OCI-LY1 (cell line): ENCODE results near the gene ZNF541.

ENCODE experiments used
- H2AFZ ChIP-seq: fragments of 200-600 bp; sonication (generic), shearing (Covaris generic); 2 replicates; pipeline ENCODE4 v1.6.0; 2014; ENCODE audit warnings: antibody characterized with exemption, mild to moderate bottlenecking, low read length
- H3F3A ChIP-seq: fragments of 200-600 bp; sonication (generic), shearing (Covaris generic); 2 replicates; pipeline ENCODE4 v1.6.0; 2014; ENCODE audit warnings: mild to moderate bottlenecking, antibody characterized with exemption, low read length, moderate library complexity; ENCODE audit not compliant: insufficient read depth
- H3K27ac ChIP-seq: fragments of 200-600 bp; sonication (generic); 2 replicates; pipeline ENCODE4 v1.5.1; 2014; ENCODE audit warnings: low read length, mixed run types, mild to moderate bottlenecking, low read depth; ENCODE audit not compliant: poor library complexity, severe bottlenecking
- H3K27me3 ChIP-seq: fragments of 200-600 bp; sonication (generic); 2 replicates; pipeline ENCODE4 v1.6.0; 2014; ENCODE audit warnings: antibody characterized with exemption, mild to moderate bottlenecking, low read length, moderate library complexity; ENCODE audit not compliant: insufficient read depth
- H3K36me3 ChIP-seq: fragments of 200-600 bp; sonication (generic); 2 replicates; pipeline ENCODE4 v1.6.1; 2014; ENCODE audit warnings: mild to moderate bottlenecking, antibody characterized with exemption, low read length, moderate library complexity, mixed read lengths; ENCODE audit not compliant: insufficient read depth
- H3K4me1 ChIP-seq: fragments of 200-600 bp; sonication (generic); 2 replicates; pipeline ENCODE4 v1.5.1; 2014; ENCODE audit warnings: mild to moderate bottlenecking, low read length, moderate library complexity; ENCODE audit not compliant: insufficient read depth, severe bottlenecking
- H3K4me2 ChIP-seq: fragments of 200-600 bp; sonication (generic), shearing (Covaris generic); 2 replicates; pipeline ENCODE4 v1.6.1; 2014; ENCODE audit warnings: low read length
- H3K4me3 ChIP-seq: fragments of 200-600 bp; sonication (generic); 2 replicates; pipeline ENCODE4 v1.5.1; 2014; ENCODE audit warnings: low read length, low read depth, mild to moderate bottlenecking, mixed read lengths; ENCODE audit not compliant: poor library complexity, severe bottlenecking
- H3K79me2 ChIP-seq: fragments of 200-600 bp; shearing (Covaris generic); 2 replicates; pipeline ENCODE4 v1.6.1; 2016; ENCODE audit warnings: mixed run types, low read length, mixed read lengths; ENCODE audit not compliant: insufficient read depth
- H3K9ac ChIP-seq: fragments of 200-600 bp; sonication (generic), shearing (Covaris generic); 2 replicates; pipeline ENCODE4 v1.6.1; 2014; ENCODE audit warnings: mild to moderate bottlenecking, low read length, mixed read lengths
- H3K9me2 ChIP-seq: fragments of 200-600 bp; sonication (generic), shearing (Covaris generic); 2 replicates; pipeline ENCODE4 v1.6.1; 2014; ENCODE audit warnings: low read depth, mild to moderate bottlenecking, low read length, mixed read lengths
- H3K9me3 ChIP-seq: fragments of 200-600 bp; shearing (Covaris generic); 2 replicates; pipeline ENCODE4 v1.6.1; 2014; ENCODE audit warnings: low read length, mixed read lengths
- H4K20me1 ChIP-seq: fragments of 200-600 bp; sonication (generic), shearing (Covaris generic); 2 replicates; pipeline ENCODE4 v1.6.0; 2016; ENCODE audit warnings: mild to moderate bottlenecking, low read length; ENCODE audit not compliant: insufficient read depth
- CTCF ChIP-seq: fragments of 200-600 bp; sonication (generic), shearing (Covaris generic); IDR thresholded peaks from 2 replicates; pipeline ENCODE4 v1.5.1; 2017; ENCODE audit warnings: mild to moderate bottlenecking, antibody characterized with exemption, low read length, moderate library complexity, mixed read lengths
- EZH2 ChIP-seq: fragments of 200-600 bp; sonication (generic), shearing (Covaris generic); IDR thresholded peaks from 2 replicates; pipeline ENCODE4 v1.8.0; 2017; ENCODE audit warnings: borderline replicate concordance, mixed run types, mild to moderate bottlenecking, antibody characterized with exemption, low read length, moderate library complexity, mixed read lengths

ZNF541 gene

GRCh38 chr19:47610902-47611301, 38.0 kb upstream of the ZNF541 start:
- Histone ChIP-seq H4K20me1 (no peaks in the 10 kb centered on the region; the same call in 1 of the 2 replicates), H3F3A (no peaks in the 10 kb centered on the region)
- TF ChIP-seq EZH2 (no peak), CTCF (no peak)

GRCh38 chr19:47609906-47610894, 37.3 kb upstream of the ZNF541 start:
- H3K36me3 ChIP-seq = peaks cover 9% of the 10 kb centered on the region
- no peaks in the 10 kb centered on the region; the same call in 1 of the 2 replicates for H4K20me1 ChIP-seq
- H3K4me3 ChIP-seq = peak overlapping the region; percentile 82
- H3K4me2 ChIP-seq = peak overlapping the region; percentile 82
- peaks cover 29% of the 10 kb centered on the region for H3K4me1 ChIP-seq
- H3K79me2 ChIP-seq = peaks cover 40% of the 10 kb centered on the region
- H3K9ac ChIP-seq = peak overlapping the region; percentile 71
- no peaks in the 10 kb centered on the region for H3K27me3 ChIP-seq
- H3F3A ChIP-seq = no peaks in the 10 kb centered on the region
- TF ChIP-seq EZH2 (no peak), CTCF (no peak)
- no peaks in the 10 kb centered on the region for H3K9me3 ChIP-seq
- no peaks in the 10 kb centered on the region for H3K9me2 ChIP-seq
- H3K27ac ChIP-seq = peak overlapping the region; percentile 37
- H2AFZ ChIP-seq = no peak overlapping the region

More at GRCh38 chr19:47610902-47611301, 38.0 kb upstream of the ZNF541 start:
- peak overlapping the region; percentile 82 for H3K4me2 ChIP-seq
- H3K27ac ChIP-seq = peak overlapping the region; percentile 28
- H3K9ac ChIP-seq = peak overlapping the region; percentile 71; the same call in 1 of the 2 replicates
- H3K4me3 ChIP-seq = peak overlapping the region; percentile 82
- no peaks in the 10 kb centered on the region for H3K9me3 ChIP-seq
- H3K36me3 ChIP-seq = peaks cover 13% of the 10 kb centered on the region
- H3K27me3 ChIP-seq = no peaks in the 10 kb centered on the region
- peaks cover 32% of the 10 kb centered on the region for H3K4me1 ChIP-seq
- no peaks in the 10 kb centered on the region for H3K9me2 ChIP-seq
- peaks cover 47% of the 10 kb centered on the region for H3K79me2 ChIP-seq
- H2AFZ ChIP-seq = no peak overlapping the region

GRCh38 chr19:47608969-47609905, 36.3 kb upstream of the ZNF541 start, which contains the start of gene BICRA:
BICRA (plus strand) TSS chr19:47609134; CDS start chr19:47673575, 64,441 bp downstream.
- Histone ChIP-seq H2AFZ (no peak within 1 kb of the TSS), H3K4me1 (peaks cover 29% of the 10 kb centered on the region)

More at GRCh38 chr19:47608969-47609905, 36.3 kb upstream of the ZNF541 start, which contains the start of gene BICRA:
- Histone ChIP-seq H3K9ac (peak within 1 kb of the TSS; percentile 84), H3F3A (no peaks in the 10 kb centered on the region), H4K20me1 (no peaks in the 10 kb centered on the region; the same call in 1 of the 2 replicates), H3K36me3 (peaks cover 4% of the 10 kb centered on the region; the same call in 1 of the 2 replicates), H3K27ac (peak within 1 kb of the TSS; percentile 37), H3K9me2 (no peaks in the 10 kb centered on the region), H3K79me2 (peaks cover 30% of the 10 kb centered on the region), H3K4me2 (peak within 1 kb of the TSS; percentile 84), H3K9me3 (no peaks in the 10 kb centered on the region), H3K4me3 (peak within 1 kb of the TSS; percentile 82), H3K27me3 (no peaks in the 10 kb centered on the region)
- TF ChIP-seq EZH2 (no peak), CTCF (no peak)
